GM19452 (cell line): Measurements from ENCODE around the gene CDH3.

Experiments
- ATAC-seq: cut with Tn5 transposase; IDR thresholded peaks from one replicate; pipeline ENCODE4 v1.9.1; 2021; ENCODE audit not compliant: unreplicated experiment

CDH3 gene

DNA sequence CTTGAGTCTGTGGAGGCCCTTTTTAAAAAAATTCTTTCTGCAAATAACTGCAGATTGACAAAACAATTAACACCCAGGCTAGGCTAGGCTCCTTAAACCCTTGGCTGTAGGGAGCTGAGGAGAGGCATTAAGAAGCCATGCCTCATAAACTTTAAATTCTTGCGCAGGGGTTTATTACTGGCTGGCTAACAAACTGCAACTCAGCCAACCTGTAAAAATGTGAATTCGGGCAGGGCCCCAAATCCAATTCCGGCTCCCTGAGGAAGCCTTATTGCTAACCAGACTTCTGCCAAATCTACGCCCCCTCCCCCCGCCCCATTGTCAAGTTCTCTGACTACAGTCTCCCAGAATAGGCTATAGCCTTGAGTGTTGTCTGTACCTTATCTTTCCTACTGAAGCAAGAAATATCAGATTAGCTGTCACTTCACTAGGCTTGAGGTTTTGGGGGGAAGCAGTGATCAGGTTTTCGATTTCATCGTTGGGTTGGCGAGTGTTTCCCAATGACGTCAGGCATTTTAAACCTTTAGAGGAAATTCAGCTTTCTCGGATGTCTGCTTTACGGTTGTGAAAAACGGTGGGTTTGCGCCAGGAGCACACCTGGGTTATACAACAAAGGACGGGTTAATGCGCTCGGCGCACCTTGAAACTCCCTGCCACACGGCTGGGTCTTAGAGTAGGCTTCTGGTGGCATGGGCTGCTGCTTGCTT is 2.0 kb downstream of the CDH3 start:
- no peak for ATAC-seq

DNA sequence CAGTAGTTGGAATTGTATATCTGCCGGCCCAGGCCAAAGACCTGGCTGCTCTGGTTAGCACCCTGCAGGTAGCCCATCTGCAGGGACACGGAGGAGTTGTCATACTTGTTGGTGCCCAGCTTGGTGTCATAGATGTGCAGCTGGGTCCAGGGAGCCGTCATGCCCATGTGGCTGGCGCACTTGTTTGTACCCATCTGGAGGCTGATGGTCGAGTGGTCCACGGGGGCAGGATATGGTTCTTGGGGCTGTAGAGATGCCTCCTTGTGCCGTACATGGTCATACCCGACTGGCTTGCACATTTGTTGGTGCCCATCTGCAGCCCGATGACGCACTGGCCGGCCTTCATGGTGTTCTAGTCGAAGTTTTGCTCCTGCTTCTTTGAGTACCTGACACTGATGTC is 6.0 kb downstream of the CDH3 start:
- ATAC-seq = no peak

DNA sequence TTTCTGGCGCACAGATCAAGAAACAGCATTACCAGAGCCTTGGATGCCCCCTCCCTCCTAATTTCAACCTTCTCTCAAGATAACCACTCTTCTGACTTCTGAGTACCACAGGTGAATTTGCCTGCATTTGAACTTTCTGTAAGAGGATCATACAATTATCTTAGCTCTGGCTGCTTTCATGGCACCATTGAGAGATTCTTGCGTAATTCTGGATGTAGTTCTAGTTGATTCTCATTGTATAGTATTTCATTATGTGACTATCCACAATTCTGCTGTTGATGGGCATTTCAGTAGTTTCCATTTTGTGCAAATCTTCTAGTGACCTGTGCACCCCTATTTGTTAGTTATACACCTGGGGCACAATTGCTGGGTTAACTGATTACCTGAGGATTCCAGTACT is 7.5 kb downstream of the CDH3 start:
- ATAC-seq = no peak

DNA sequence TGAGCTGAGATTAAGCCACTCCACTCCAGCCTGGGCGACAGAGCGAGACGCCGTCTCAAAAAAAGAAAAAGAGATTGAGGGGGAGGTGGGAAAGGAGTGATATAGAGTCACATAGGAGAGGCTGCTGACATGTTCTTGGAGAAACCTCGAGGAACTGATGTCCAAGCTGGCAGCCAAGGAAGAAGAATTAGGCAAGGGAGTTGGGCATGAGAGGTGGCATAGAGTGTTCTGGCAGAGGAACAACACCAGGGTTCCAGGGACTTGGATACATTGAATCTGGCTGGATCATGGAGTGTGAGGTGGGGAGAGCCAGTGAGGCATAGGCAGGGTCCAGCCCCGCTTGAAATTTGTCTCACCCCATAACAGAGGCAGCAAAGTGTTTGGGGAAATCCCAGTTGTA is 10.7 kb downstream of the CDH3 start:
- ATAC-seq = no peak

DNA sequence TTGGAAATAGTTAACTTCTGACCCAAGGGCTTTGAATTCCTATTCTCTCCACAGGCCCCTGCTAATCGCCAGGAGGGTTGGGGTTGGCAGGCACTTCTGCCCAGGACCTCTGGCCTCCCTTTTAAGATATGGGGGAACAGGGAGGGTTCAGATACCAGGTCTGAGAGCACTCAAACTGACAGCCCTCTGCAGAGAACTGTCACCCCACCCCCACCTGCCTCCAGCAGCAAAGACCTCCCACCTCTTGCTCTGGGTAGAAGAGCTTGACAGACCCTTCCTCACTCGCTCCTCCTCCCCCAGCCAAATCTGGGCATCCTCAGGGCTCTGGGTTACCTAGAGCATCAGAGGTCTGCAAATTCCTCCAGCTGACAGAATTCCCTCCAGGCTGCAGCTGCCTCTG is 11.6 kb downstream of the CDH3 start:
- ATAC-seq = no peak

DNA sequence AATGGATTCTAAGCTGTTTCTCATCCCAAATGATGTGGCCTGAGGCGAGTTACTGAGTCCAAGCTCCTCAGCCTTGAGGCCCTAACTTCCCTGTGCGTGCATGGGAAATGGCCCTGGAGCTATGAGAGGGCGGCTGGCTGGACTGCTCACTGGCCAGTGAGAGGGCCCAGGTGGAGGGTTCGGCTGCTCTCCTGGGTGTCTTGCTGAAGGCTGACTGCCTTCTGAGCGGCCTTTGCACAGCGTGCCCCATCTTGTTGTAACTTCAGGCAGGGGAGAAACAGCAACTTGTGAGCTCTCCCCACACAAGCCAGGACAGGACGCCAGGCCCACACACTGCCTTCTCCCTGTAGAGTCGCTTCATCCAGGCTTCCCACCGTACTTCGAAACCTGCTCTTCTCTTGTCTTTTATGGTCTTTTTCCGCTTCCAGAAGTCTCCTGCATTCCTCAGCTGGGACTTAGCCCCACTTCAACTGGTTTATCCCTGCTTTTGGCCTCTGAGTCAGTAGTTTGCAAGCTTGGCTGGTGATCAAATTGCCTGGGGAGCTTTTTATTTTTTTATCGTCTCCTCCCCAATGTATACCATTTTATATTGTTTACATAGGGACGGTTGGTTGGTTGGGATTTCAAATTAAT is 13.3 kb downstream of the CDH3 start:
- ATAC-seq = no peak

DNA sequence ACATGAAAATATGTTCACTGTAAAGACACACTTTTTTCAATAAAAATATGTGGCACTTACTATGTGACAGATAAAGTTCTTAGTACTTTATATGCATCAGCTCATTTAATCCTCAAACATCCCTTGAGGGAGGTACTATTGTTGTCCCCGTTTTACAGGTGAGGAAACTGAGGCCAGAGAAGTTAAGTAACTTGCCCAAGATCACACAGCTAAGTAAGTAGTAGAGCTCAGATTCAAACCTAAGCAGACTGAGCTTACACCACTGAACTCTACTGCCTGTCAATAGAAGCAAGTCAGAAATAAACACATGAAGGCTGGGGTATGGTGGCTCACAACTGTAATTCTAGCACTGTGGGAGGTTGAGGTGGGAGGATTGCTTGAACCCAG is 13.9 kb downstream of the CDH3 start:
- no peak for ATAC-seq

DNA sequence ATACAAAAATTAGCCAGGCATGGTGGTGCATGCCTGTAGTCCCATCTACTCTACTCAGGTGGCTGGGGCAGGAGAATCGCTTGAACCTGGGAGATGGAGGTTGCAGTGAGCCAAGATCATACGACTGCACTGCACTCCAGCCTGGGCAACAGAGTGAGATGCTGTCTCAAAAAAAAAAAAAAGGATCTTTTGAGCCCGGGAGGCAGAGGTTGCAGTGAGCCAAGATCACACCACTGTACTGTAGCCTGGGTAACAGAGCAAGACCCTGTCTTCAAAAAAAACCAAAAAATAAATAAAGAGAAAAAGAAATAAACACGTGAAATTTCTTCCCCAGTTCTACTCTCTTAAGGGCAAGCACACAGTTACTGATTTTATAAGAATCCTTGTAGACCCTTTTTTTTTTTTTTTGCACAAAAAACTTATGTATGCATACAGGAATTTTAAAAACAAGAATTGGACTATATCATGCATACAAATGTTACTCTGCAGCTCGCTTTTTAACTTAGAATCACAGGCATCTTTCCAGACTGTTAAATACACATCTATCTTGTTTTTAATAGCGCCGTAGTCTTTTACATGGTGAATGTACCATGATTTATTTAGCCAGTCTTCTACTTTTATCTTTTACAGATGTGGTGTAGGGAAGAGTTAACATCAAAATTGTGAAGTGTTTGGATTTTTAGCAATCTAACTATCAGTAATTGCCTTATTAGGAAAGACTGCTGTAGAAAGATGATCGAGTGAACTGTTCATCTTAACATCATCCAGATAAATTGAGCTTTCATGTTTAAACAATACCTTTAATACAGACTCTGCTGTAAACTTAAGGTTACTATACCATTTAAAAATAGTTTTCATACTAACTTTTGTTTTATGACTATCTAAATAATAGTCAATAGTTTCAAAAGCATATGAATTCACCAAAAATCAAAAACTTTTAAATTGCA is 14.6 kb downstream of the CDH3 start:
- no peak for ATAC-seq

DNA sequence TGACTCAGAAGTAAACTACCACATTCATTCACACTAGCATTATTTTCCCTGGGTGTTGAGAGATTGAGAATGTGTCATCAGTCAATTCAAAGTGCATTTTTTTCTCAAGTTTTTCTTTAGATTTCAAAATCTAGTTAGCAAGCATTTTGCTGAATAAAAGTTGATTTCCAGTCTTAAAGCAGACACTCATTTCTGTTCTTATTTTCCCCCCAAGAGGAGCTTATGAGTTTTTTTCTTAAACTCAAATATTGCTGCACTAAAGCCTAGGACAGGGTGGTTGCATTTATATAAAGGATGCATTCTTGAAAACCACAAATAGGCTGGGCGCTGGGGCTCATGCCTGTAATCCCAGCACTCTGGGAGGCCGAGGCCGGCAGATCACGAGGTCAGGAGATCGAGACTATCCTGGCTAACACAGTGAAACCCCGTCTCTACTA is 15.3 kb downstream of the CDH3 start:
- ATAC-seq = no peak

DNA sequence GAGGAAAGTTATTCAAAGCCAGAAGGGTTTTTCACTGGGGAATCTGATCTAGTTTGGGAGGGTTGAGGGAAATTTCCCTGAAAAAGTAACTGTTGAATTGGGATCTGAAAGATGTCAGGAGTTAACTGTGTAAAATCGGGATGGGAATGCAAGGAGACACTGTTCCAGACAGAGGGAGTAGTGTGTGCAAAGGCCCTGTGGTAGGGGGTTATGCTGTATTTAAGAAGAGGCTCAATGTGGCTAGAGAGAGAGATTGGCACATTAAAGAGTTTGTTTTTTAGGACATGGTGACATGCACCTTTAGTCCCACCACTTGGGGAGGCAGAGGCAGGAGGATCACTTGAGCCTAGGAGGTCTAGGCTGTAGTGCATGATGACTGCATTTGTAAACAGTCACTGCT is 16.9 kb downstream of the CDH3 start:
- ATAC-seq = no peak

DNA sequence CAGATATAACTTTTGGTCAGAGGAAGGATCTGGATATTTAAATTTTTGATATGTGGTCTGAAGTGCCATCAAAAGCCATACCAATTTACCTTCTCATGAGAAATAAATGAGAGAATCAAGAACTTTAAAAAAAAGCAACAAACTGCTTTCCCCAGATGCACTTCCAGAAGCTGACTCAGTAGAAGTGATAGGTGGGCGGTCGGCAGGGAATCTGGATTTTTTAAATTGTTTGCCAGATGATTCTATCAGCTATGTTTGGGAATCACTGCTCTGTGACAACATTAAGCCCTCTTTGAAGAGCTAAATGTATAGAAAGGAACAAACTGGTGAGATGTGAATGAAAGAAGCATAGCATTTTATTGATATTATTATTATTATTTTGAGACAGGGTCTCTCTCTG is 19.2 kb downstream of the CDH3 start:
- no peak for ATAC-seq

DNA sequence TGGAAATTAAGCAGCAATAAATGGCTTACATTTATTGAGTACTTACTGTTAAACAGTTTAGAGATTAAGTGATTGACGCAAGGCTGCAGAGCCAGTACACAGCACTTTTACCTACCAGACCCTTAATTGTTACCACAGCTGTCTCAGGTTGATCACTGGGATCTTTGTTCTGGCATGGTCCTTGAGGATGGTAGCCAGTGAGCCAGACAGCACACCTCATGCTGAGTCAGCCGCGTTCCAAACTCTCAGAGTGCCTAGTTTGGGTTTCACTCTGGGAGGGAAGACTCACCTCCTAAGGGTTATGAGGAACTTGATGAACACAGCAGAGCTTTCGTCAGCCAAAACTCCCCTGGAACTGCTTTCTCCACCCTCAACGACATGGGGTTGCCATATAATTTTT is 20.4 kb downstream of the CDH3 start:
- ATAC-seq = no peak

DNA sequence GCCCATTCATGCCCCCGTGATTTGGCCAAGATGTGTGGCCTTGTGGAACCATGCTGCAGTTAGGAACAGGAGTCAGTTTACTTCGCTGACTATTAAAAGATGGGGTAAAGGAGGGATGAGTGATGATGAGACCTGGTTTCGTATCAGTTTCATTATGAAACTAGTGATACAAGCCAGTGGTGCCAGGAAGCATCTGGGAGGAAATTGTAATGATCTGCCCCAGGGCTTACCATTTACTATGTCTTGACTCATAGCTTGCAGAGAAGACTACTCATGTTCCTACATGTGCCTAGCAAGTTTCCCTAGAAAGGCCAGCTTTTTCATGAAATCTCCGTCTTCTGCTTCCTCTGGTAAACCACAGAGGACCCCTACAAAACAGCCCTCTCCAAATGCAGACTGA is 23.2 kb downstream of the CDH3 start:
- ATAC-seq = no peak

DNA sequence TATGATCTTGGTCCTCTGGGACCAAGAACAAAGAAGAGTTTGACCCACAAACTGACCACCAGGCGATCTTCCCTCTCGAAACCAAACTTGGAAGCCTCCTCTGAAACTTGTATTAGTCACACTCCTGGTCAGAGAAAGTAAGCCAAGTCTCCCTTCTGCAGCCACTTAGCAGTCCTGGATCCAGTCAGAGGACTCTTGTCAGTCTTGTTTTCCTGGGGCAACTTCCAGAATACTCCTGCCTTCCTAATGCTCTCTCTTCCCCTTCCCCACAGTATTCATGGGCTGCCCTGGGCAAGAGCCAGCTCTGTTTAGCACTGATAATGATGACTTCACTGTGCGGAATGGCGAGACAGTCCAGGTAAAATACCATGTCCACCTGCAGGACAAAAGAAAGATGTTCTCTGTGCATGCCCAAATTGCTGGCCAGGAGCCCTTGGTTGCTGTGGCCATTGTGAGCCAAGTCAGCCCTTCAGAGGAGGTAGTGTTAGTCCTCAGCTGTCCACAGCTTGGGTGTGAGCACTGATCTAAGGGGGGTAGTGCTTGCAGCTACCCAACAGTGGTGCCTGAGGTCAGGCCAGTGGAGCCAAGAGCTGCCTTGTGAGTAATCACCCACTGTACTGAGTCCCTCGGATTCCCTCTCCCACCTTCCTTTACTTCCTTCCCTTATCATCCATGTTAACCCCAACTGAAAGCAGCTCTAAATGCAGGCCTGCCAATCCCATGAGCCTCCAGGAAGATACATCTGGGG is 31.2 kb downstream of the CDH3 start:
- no peak for ATAC-seq

DNA sequence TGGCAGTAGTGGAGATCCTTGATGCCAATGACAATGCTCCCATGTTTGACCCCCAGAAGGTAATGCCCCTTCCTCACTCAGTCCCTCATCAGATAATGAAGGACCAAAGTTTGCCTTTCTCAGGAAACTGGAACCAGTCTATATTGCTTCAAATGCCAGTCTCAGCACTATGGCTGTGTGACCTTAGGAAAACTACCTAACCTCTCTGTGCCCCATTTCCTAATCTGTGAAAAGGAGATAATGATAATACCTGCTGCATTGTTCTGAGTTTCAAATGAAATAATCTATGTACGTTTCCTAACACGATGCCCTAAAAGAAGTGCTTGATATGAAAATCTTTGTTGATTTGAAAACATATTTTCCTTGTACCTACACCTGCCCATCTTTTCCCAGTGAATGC is 35.9 kb downstream of the CDH3 start:
- no peak for ATAC-seq

DNA sequence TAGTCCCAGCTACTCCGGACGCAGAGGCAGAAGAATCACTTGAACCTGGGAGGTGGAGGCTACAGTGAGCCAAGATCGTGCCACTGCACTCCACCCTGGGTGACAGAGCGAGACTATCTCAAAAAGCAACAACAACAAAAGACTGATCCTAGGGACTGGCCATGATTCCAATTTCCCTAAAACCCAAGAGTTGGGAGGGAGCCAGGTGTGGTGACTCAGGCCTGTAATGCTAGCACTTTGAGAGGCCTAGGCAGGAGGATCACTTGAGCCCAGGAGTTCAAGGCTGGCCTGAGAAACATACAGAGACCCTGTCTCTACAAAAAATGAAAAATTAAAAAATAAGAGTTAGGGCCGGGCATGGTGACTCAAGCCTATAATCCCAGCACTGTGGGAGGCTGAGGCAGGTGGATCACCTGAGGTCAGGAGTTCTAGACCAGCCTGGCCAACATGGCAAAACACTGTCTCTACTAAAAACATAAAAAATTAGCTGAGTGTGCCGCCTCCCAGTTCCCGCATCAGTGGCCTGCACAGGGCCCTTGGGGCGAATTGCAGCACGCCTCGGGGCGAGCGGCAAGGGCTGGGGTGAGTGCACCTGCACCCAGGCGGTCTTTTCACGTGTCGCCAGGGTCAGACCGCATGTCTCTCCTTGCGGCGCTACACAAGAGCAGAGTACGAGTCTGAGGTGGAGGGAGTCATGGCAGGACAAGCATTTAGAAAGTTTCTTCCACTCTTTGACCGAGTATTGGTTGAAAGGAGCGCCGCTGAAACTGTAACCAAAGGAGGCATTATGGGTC is 40.8 kb downstream of the CDH3 start:
- ATAC-seq = no peak

DNA sequence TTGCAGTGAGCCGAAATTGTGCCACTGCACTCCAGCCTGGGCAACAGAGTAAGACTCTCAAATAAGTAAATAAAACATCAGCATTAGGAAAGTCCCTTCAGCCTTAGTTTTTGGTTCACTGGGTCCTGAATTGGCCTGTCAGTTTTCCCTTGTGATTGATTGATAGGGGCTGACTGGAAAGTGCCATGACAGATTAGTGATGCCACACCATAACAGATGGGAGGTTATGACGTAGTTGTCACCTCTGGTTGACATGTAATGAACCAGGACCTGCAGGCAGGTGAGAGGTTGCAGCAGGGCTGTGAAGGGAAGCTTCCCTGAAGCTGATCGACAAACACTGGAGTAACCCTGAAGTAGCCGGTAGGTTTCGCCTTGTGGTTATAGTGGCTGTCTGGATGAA is 41.8 kb downstream of the CDH3 start:
- ATAC-seq = no peak

DNA sequence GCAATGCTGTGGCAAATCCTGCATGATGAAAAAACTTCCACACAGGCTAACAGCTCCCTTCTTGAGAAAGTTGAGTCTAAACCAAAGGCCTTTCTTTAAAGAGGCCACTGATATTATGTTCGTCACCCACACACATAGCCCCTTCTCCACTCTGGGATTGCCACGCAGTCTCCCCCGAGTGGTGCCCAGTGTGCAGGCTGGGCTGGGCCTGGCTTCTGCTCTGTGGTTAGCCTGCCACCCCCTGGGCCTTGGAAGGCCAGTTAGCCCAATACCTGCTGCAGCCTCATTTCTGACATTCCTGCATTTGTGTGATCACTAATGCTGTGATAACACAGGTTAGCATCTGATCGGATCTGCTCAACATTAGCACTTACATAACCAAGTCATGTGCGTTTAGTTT is 44.8 kb downstream of the CDH3 start:
- ATAC-seq = no peak

DNA sequence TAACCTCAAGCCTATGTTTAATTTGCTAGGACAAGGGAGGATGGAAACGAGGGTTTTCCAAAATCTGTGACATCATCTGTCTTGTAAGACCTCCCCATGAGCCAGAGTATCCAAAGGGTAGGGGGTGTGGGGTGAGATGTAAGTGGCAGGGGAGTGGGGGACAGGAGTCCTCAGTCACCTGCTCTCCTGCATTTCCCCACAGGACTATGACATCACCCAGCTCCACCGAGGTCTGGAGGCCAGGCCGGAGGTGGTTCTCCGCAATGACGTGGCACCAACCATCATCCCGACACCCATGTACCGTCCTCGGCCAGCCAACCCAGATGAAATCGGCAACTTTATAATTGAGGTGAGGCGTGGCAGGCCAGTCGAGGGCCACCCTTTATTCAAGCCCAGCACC is 50.5 kb downstream of the CDH3 start:
- ATAC-seq = no peak

DNA sequence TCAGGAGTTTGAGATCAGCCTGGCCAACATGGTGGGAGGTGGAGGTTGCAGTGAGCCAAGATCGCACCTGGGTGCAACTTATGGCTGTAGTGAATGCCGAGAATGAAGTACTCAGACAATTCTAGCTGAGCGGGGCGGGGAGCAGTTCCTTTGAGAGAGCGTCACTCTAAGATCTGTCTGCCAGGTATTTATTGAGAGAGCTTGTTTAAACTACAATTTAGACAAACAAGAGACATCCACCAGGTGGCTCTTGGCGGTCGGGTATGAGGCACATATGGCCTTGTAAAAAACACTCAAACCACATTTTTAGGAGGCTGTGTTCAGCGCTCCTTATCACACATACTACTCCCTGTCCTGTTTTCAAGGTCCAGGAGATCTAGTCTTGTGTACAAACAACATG is 51.4 kb downstream of the CDH3 start:
- ATAC-seq = no peak
